ENCODE results near the gene DNAAF9.

DNA sequence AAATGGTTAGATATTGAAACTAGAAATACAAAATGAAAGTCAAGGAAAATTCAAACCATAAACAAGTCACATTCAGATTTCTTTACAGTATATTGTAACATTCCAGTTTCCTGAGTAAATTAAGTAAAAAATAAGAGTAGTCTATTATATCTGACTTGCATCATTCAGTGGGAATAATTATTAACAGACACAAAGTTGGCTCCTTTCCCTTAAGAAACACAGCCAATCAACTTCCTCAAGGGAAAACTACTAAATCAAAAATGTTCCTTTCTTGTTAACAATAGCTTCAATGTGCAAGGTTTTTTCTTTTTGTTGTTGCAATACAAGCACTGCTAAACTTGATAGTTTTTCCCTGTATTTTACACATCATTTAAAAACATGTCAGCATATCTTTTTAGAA lies 33.2 kb downstream of the DNAAF9 start:
- TF ChIP-seq EZH2 (optimal IDR thresholded peaks at IDR 0.05; ENCODE audit: low read depth, low read length) (no peak), EZH2phosphoT487 (IDR thresholded peaks at IDR 0.05; ENCODE audit: low read length) (no peak)
- TF ChIP-seq, protein P1, sequence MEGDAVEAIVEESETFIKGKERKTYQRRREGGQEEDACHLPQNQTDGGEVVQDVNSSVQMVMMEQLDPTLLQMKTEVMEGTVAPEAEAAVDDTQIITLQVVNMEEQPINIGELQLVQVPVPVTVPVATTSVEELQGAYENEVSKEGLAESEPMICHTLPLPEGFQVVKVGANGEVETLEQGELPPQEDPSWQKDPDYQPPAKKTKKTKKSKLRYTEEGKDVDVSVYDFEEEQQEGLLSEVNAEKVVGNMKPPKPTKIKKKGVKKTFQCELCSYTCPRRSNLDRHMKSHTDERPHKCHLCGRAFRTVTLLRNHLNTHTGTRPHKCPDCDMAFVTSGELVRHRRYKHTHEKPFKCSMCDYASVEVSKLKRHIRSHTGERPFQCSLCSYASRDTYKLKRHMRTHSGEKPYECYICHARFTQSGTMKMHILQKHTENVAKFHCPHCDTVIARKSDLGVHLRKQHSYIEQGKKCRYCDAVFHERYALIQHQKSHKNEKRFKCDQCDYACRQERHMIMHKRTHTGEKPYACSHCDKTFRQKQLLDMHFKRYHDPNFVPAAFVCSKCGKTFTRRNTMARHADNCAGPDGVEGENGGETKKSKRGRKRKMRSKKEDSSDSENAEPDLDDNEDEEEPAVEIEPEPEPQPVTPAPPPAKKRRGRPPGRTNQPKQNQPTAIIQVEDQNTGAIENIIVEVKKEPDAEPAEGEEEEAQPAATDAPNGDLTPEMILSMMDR (IDR thresholded peaks at IDR 0.05; ENCODE audit: low read length) = no peak

Data from MM.1S (cell line).